GOT3 (cell line): Measurements from ENCODE around the gene CEP131.
"Not testable (repeated sequence)": the region's sequence is repeated elsewhere in the genome, so short reads cannot be mapped to it uniquely, and the experiment has no call there.

Experiments used
- DNase-seq: peaks from one replicate; lab custom pipeline; 2025; ENCODE audit warnings: mixed read lengths; lab: John Stamatoyannopoulos, UW

Gene CEP131

GRCh38 chr17:81151278-81151677 lies 71.5 kb downstream of the CEP131 start:
- DNase-seq = no peak

GRCh38 chr17:81150377-81151077 lies 72.2 kb downstream of the CEP131 start:
- no peak for DNase-seq

GRCh38 chr17:81148986-81149533 lies 73.7 kb downstream of the CEP131 start:
- DNase-seq = no peak

GRCh38 chr17:81148571-81148970 lies 74.2 kb downstream of the CEP131 start:
- DNase-seq = no peak

- no peak for DNase-seq
Measured at GRCh38 chr17:81147701-81148100, 75.1 kb downstream of the CEP131 start.

- not testable (repeated sequence) for DNase-seq
Measured at GRCh38 chr17:81146208-81146607, 76.6 kb downstream of the CEP131 start.

GRCh38 chr17:81144423-81144781 lies 78.4 kb downstream of the CEP131 start:
- no peak for DNase-seq

GRCh38 chr17:81143717-81144422 lies 78.9 kb downstream of the CEP131 start:
- no peak for DNase-seq

- no peak for DNase-seq
Measured at GRCh38 chr17:81143200-81143527, 79.6 kb downstream of the CEP131 start.

GRCh38 chr17:81142301-81143199 lies 80.2 kb downstream of the CEP131 start:
- no peak for DNase-seq

- DNase-seq = no peak
Measured at GRCh38 chr17:81140695-81141094, 82.1 kb downstream of the CEP131 start.

- no peak for DNase-seq
Measured at GRCh38 chr17:81140018-81140417, 82.7 kb downstream of the CEP131 start.
